Hematopoietic multipotent progenitor cell (in vitro differentiated cells): ENCODE results near the gene YARS1. TPM values are rescaled to one million over a fixed set of nuclear protein-coding genes. Genes with fewer than 3 reads are reported as not detected.
"Not testable (repeated sequence)": the region's sequence is repeated elsewhere in the genome, so short reads cannot be mapped to it uniquely, and the experiment has no call there.

Source experiments
- DNase-seq, 3 donors: peaks; one replicate each; pipeline ENCODE4 v3.0.0-alpha.2; 2011 to 2015; ENCODE audit warnings: low read depth in 2 of 3, low spot score in 2 of 3
- total RNA-seq: library from RNA; depleted of rRNA; stranded (reverse); fragments of >200 nt; gene quantifications from one replicate; pipeline ENCODE4 v1.2.3, GENCODE V29; 2012

The YARS1 gene
- total RNA-seq, 1 donor = 53.3 TPM

DNA sequence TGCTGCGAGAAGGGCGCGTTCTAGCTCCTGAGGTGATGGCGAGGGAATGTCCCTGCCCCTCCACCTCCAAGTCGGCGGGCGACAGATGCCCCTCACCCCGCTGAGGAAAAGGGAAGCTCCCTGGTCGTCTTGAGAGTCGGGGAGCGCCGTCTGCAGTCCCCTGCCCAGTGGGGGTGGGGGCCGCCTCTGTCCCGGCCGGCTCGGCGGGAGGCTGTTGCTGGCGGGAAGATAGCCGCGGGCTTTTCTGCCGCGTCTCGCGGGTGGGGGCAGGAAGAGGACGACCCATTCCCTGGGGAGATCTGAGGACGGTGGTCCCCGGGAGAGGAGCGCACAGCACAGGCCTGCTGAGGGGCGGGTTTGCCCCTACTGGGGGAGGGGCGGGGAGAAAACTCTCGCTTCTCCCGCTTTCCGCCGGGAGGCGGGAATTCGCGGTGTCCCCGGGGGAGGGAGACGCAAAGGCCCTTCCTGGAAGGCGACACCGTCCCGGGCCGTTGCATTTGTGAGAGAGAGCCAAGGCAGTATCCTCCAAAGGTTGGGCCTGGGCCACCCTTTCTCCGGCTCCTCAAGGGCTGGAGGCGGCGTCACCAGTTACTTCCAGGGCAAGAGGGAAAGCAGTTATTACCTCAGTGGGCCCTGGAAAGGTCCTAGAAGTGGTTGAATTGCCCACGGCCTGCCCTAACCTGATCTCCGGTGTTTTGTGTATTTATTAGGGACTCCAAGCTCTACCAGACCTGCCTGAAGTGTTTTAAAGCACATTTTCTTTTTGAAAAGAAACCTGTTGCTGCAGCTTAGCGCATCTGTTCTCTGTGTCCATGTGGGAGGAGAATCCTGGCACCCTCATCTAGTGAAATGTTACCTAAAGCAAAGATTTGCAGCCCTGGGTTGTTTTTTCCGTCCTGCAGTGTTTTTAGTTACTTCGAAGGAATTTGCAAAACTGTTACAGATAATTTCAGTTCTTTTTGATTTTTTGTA, 943 bp upstream of the YARS1 start:
- peak in 2 of 3 donors; percentile 22 to 42 for DNase-seq

DNA sequence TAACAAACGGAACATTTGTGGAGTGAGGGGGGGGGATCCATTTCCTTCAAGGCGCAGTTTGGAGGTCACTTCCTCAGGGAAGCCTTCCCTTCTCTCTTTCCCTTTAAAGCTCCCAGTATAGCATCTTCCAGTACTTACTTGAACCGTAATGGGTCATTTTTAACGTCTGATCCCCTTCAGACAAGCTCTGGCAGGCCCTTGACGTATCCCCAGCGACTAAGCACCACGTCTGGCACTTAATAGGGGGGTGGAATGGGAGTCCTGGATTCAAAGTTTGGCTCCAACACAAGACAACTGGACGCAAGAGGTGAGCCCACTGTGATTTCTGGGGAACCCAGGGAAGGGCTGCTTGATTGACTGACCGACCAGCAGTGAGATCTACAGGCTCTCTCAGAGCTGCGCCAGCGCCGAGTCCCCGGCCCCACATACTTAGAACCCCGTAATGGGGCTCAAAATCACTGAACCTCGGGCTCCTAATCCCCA, 441 bp downstream of the YARS1 start:
- DNase-seq = peak in 1 of 3 donors; percentile 27

DNA sequence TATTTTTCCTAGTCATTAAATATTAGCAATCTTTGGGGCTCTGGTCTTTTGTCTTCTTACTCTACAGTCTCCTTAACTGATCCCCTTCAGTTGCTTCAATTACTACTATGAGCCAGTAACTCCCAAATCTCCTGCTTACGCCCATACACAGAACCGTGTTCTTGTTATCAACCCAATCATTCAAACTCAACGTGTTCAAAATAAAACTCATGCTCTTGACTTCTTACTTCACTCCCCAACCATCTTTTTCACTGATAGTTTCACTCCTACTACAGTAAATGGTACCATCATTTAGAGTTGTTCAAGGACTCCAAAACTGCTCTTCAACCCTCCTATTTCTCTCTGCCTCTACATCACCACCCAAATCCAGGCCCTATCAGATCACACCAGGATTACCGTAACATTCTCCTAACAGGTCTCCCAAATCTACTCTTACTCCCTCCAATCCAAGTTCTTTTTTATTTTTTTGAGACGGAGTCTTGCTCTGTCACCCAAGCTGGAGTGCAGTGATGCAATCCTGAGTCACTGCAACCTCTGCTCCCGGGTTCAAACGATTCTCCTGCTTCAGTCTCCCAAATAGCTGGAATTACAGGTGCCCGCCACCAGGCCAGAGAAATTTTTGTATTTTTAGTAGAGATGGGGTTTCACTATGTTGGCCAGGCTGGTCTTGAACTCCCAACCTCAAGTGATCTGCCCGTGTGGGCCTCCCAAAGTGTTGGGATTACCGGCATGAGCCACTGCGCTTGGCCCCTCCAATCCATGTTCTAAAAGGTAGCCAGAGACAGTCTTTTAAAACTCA, 3.0 kb downstream of the YARS1 start:
- DNase-seq = no peak

DNA sequence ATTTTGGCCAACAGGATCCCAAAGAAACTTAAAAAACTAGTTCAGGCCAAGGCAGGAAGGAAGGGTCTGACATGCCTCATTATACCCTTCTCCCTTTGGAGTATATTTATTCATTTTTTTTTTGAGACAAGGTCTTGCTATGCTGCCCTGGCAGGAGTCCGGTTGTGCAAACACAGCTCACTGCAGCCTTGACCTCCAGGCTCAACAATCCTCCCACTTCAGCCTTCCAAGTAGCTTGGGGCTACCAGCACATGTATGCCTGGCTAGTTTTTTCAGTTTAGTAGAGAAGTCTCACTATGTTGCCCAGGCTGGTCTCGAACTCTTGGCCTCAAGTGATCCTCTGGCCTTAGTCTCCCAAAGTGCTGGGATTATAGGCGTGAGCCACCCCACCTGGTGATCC, 5.2 kb downstream of the YARS1 start:
- no peak for DNase-seq

DNA sequence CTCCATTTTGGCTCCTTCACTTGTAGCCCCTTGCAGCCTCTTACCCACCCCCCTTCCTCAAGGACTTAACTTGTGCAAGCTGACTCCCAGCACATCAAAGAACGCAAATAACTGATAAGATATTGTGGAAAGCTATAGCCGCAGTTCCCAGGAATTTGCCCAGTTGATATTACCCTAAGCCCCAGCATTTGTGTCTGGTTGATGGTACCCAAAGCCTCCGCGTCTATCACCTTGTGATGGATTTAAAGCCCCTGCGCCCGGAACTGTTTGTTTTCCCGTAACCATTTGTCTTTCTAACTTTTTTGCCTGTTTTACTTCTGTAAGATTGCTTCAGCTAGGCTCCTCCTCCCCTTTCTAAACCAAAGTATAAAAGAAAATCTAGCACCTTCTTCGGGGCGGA, 5.9 kb downstream of the YARS1 start:
- no peak for DNase-seq

DNA sequence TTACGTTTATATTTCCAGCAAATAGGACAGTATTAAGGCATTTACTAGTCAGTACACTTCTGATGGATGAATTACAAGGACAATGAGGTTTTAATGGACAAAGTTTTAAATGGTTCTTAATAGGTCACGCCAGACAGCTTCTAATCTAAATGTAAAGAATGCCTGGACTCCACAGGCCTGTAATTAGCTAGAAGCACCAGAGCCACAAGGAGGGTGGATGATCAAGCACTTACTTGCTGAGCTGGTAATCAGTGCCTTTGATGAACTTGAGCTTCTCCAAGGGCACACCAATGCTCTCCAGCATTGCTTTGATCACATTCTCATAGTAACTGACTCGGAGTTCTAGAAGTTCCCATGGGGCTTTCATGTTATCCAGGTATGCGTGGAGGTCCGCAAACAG, 6.8 kb downstream of the YARS1 start:
- no peak for DNase-seq

DNA sequence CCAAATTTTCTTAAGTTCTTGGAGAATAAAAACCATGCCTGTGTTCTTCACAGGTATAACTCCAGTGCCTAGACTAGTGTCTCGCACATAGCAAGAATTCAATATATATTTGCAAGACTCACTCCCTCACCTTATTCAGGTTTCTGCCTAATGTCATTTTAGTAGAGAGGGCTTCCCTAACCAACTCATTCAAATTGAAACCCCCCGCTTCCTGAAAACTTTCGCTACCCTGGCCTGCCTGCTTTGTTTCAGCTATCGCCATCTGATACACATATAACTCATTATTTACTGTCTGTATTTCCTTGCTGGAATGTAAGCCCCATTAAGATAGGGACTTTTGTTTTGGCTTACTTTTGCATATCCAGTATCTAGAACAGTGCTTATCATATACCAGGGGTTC, 8.6 kb downstream of the YARS1 start:
- DNase-seq = no peak

DNA sequence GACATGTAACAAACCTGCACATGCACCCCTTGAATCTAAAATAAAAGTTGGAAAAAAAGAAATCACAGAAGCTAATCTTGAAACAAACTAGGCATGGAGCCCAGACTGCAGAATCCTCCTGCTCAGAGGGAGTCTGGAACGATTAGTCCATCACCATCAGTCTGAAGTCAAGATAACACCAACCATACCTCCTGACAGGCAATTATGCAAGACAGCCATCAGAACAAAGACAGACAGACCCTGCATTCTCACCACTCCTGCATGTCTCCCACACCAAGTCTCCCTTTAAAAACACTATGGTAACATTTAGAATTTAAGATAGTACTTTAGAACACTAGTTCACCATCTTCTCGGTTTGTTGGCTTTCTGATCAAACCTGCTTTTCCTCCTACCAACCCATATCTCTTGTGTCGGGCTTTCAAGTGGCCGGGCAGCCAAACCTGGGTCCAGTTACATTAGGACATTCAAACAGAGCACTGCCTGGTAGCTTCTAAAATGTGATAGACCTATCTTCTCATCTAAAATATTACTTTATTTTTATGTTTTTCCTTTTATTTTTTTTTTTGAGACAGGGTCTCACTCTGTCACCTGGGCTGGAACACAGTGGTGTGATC, 10.1 kb downstream of the YARS1 start:
- no peak for DNase-seq

DNA sequence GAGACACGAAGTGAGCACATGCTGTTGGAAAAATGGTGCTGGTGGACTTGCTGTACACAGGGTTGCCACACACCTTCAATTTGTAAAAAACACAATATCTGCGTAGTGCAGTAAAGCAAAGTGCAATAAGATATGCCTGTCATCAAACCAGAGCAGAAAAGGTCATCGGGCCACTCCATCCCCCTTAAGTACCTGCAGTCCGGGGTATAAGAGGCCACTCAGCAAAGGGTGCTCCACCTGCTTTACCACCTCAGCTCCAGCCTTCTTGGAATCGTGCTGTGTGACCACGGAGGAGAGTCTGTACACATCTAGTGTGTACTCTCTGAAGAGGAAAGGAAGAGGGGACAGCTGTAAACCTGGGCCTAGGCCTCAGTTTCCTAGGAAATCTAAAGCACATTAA, 10.9 kb downstream of the YARS1 start:
- DNase-seq = no peak

DNA sequence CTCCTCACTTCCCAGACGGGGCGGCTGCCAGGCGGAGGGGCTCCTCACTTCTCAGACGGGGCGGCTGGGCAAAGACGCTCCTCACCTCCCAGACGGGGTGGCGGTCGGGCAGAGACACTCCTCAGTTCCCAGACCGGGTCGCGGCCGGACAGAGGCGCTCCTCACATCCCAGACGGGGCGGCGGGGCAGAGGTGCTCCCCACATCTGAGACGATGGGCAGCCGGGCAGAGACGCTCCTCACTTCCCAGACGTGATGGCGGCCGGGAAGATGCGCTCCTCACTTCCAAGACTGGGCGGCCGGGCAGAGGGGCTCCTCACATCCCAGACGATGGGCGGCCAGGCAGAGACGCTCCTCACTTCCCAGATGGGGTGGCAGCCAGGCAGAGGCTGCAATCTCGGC, 12.7 kb downstream of the YARS1 start:
- DNase-seq = not testable (repeated sequence)

DNA sequence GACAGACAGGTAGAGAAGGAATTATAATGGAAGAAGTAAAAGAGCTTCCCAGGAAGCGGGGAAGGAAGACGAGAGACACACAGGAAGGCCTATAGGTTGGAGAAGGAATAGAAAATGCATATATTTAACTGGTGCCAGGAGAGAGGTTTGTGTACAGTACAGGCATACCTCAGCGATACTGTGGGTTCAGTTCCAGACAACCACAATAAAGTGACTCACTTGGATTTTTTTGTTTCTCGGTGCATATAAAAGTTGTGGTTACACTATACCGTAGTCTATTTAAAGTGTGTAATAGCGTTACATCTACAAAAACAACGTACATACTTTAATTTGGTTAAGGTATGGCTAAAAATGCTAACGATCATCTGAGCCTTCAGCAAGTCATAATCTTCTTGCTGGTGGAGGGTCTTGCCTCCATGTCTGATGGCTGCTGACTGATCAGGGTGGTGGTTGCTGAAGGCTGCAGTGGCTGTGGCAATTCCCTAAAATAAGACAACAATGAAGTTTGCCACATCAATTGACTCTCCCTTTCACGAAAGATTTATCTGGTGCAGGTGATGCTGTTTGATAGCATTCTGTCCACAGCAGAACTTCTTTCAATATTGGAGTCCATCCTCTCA, 16.0 kb downstream of the YARS1 start:
- no peak for DNase-seq

DNA sequence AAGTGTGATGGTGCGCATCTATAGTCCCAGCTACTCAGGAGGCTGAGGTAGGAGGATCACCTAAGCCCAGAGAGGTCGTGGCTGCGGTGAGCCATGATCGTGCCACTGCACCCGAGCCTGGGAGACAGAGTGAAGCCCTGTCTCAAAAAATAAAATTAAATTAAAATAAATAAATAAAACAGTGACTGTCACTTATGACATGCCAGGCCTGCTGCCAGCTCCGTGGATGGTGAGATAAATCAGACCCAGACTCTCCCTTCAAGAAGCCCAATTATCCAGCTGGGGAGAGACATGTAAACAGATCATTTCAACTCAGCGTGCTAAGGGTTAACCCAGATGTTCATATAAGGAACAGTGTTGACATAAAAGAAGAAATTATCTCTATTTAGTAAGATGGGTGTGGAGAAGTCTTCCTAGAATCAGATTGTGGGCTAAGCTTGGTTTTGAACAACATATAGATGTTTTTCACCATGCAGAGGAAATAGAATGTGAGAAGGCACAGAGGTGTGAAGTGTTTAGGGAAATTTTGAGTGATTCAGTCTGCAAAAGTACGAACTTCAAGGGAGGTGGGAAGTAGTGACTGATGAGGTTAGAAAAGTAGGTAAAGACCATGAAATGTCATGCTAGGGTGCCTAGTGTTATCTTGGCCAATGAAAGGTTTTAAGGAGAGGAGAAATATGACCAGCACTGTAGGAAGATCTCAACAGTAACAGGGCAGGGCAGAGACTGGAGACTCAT, 18.3 kb downstream of the YARS1 start:
- DNase-seq = no peak

DNA sequence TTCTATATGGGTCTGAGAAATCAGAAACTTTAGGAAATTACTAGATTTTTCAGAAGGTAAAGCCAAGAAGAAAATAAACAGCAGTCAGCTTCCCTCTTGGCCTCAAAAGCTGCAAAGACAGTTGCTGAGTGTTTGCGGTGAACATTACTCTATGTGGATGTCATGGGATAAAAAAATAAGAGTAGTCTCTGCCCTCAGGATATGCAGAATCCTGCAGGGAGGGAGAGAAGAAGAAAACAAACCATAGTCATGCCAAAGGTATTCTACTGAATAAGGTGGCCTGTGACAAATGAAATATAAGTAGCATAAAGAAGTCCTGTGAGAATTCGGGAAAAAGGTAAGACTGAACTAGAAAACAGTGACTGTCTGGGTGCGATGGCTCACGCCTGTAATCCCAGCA, 19.0 kb downstream of the YARS1 start:
- no peak for DNase-seq

DNA sequence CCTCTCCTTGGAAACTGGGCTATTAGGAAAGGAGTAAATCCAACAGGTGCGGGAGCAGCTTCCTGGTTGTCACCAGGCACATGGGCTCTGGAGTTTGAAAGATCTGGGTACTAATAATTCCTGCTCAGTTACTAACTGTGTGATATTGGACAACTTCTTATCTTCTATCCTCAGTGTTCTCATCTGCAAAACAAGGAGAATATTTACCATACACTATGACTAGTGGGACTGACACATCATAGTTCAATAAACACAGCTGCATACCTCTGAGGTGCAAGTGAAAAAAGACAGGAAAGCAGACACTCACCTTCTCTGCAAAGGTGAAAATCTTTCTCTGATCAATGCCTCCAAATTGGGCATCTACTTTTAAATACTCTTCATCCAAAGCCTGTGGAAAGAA, 19.7 kb downstream of the YARS1 start:
- DNase-seq = no peak

DNA sequence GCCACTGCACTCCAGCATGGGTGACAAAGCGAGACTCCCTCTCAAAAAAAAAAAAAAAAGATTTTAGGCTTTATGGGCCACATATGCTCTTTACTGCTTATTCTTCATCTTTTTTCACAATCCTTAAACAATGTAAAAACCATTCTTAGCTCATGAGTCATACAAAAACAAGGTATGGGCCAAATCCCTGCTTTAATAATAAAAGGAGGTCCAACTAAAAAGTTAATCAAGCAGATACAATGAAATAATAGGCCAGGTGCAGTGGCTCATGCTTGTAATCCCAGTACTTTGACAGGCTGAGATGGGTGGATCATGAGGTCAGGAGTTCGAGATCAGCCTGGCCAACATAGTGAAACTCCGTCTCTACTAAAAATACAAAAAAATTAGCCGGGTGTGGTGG, 21.4 kb downstream of the YARS1 start:
- DNase-seq = not testable (repeated sequence)

DNA sequence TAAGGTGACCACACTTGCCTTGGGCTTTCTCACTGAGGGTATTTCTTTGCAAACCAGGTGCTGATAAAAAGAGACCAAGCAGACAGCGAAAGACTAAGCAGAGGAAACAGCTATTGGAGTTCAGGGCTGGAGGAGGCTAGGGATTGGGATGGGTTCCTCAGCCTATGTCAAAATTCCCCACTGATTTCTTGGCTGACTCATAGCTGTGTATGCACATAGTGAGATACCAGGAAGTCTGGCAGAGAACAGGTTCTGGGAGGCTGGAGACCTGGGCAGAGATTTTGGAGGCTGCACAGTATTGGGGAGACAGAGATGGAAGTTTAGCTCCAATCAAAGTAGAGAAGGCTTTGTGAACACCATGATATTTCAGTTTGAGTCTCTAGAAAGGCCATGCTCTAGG, 25.3 kb downstream of the YARS1 start:
- DNase-seq = no peak

DNA sequence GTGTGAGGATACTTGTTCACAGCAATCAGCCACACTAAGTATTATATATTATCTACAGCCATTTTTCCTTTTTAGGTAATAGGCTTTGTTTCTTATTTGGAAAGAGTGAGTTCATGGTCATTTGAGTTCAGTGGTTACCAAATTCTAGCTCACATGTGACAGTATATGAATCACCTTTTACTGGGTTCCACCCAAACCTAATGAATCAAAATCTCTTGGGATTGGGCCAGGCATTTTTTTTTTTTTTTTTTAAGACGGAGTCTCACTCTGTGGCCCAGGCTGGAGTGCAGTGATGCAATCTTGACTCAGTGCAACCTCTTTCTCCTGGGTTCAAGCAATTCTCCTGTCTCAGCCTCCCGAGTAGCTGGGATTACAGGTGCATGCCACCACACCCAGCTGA, 27.8 kb downstream of the YARS1 start:
- DNase-seq = not testable (repeated sequence)

DNA sequence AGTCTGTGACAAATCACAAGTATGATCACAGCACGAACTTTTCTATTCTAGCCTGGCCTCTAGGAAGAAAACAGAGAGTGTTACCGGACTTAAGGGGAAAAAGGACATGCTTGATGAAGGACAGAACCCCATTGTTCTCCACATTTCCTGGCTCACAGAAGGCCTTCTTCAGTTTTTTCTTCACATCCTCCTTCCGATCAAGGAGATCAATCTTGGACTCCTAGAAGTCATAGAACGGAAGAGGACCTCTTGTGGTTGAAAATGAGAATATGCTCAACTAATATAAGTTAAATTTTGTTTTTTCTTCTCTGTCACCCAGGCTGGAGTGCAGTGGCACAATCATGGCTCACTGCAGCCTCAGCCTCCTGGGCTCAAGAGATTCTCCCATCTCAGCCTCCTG, 30.3 kb downstream of the YARS1 start:
- peak in 1 of 3 donors; percentile 52 for DNase-seq

DNA sequence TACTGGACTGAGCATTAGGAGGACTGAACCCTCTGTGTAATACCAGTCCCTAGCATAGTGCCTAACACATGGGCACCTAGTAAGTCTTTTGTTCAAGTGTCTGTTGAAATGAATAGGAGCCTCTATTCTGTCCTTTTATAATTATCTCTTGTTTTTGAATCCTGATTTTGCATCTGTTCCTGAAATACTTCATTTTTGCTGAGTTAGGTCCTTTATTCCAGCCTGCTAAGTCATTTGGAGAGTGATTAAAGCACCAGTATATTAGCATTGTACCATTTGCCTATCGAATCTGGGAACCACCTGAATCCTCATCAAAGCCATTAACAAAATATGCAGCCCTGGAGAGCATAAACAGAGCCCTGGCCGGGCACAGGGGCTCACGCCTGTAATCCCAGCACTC, 32.3 kb downstream of the YARS1 start:
- no peak for DNase-seq

DNA sequence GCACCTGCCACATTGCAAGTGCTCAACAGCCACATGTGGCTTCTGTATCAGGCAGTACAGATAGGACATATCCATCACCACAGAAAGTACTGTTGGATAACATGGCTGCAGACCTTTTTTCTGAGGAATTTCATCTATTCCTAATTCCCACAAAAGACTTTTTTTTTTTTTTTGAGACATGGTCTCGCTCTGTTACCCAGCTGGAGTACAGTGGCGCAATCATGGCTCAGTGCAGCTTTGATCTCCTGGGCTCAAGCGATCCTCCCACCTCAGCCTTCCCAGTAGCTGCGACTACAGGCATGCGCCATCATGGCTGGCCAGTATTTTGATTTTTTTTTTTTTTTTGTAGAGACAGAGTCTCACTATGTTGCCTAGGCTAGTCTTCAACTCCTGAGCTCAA, 33.3 kb downstream of the YARS1 start:
- DNase-seq = no peak
